Endometrial microvascular endothelial cells (primary cell): ENCODE data around the gene PRKN. TPM values are rescaled to one million over a fixed set of nuclear protein-coding genes. Genes with fewer than 3 reads are reported as not detected.

Experiments used
- in situ Hi-C: cut with HindIII; loops from 2 replicates; pipeline ENCODE4 v1.10.0; 2017; ENCODE audit warnings: low sequenced_read_pairs, low pct_unique_long_range_greater_than_20kb; ENCODE audit errors: inconsistent ontology term
- total RNA-seq: library from RNA; depleted of rRNA; stranded (reverse); fragments of >200 nt; gene quantifications from one replicate; pipeline ENCODE4 v1.2.3, GENCODE V29; 2015; ENCODE audit errors: inconsistent ontology term

PRKN gene
- total RNA-seq, 1 donor from 2014 or later = not detected

DNA sequence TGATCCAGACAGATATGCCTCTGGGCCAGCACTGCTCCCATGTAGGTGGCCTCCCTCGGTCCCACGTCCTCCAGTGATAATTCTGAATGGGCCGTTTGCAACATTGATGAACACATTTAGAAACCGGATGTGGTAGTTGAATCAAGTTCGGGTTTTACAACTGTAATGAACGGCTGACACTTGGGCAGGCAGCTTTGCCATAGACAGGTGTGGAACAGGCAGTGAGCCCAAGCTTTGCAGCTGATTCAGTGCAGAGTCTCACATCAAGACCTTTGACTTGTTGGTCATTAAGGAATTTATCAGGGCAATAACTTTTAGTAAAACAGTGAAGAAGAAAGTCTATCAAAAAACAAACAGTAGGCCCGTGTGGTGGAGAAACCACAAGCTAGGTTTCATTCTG is 987.1 kb downstream of the PRKN start:
- in situ Hi-C loops = no loop called here

DNA sequence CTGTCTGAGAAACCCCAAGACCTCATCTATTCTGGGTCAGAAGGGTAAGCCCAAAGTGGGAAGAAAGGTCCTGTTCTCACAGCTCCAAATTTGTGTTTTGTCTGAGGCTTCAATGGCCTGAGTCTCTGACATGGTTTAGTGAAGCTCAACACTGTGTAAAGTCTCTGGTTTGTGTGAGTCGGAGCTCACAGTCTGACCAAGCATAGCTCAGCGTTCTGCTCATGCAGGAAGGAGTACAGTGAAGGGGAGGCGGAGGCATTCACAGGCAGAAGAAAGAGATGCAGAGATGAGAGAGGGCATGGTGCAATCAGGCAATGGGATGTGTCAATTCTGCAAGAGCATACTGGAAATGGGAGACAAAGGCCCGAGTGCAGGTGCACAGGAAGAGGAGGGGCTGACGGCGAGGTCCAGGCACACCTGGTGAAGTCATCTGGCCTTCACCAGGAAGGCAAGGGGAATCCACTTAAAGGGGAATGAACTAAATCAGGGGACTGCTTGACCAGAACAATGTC is 990.7 kb downstream of the PRKN start:
- in situ Hi-C loops = no loop called here

DNA sequence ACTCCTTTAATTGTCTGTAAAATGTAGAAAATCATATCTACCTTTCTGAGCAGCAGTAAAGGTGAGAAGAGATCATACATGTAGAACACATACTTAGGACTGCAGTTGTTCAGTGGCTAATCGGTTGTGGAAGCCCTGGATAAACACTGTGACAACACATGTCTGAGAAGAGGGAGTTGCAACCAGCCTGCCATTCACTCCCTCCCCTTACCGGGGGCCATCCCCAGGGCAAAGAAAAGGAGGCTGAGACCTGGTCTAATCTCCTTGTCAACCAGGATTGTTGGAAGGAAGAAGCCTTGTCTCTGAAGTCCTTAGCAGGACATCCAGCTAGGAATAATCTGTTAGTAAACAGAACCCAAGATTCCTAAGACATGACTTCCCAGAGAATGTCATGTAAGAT is 991.2 kb downstream of the PRKN start:
- in situ Hi-C loops = no loop called here

DNA sequence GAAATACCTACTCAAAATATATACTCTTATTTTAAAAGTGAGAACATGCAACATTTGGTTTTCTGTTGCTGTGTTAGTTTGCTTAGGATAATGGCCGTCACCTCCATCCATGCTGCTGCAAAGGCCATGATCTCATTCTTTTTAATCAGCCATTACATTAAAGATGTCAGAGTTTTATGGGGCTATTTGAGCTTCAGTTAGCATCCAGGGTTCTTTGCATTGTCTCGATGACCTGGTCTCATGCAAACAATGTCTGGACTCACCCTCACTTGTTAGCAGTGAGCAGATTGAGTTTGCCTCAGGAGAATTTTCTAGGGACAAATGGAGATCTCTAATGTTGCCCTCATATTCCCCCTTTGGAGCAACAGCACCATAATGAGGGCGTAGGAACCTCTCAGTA is 995.0 kb downstream of the PRKN start:
- in situ Hi-C loops = no loop called here

DNA sequence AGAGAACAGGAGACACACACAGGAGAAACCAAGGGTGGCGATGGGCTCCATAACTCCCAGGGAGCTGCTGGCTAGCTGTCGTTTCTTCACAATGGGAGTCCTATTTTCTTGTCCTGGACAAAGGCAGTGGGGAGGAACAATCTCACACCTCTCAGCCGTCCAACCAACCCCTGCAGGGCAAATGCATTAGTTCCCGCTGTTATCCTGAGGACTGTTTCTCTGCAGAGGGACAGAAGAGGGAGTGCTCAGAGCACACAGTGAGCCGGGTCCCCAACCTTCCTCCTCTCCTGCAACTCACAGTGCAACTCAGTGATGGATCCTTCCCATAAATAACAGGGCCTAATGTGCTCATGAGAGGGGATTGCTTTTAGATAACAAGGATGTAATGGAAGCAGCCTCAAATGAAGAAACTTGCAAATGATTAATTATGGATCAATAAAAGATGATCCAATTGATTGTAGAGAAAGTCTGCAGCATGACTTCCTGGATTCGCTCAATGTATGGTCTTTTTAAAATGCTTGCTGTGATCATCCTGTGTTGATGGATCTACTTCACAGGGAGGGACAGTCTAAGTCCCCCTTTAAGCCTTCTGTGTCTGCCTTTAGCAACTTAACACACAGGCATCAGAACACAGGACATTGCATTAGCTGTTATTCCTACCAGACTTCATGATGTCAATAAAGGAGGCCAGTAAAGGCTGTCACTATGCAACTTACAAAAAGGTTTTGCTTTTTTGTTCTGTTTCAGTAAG is 1000.3 kb downstream of the PRKN start:
- in situ Hi-C loops = no loop called here

DNA sequence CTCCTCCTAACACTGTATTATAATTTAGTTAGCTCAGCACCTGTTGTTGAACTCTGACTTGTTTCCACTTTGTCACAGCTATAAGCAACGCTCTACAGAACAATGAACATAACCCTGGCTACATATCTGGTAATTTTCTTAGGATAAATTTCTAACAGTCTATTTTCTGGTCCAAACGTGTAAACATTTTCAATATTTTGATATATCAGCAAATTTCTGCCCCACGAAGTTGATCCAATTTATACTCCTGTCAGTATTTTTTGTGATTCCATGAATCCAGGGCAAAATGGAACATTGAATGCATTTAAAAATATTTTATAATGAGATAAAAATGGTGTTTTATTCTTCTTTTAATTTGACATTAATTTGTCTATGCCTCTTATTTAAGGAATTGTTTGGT is 1005.2 kb downstream of the PRKN start:
- in situ Hi-C loops = no loop called here

DNA sequence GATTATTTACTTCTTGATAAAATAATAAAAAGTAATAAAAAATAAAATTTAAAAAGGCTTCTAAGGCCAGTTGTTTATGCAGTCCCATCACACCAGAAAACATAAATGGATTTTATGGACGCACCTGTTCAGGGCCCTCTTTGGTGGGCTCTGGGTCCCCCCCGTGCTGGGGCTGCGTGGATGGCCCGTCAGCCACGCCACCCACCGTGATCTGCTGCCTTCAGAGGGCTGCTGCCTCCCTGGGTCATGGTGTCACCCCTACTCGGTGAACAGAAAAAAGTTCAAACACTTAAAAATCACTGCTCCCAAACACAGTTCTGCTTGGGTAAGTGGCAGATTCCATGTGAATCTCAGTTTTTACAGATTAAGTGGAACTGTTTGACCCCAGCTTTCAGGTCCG is 1006.1 kb downstream of the PRKN start:
- in situ Hi-C loops = no loop called here

DNA sequence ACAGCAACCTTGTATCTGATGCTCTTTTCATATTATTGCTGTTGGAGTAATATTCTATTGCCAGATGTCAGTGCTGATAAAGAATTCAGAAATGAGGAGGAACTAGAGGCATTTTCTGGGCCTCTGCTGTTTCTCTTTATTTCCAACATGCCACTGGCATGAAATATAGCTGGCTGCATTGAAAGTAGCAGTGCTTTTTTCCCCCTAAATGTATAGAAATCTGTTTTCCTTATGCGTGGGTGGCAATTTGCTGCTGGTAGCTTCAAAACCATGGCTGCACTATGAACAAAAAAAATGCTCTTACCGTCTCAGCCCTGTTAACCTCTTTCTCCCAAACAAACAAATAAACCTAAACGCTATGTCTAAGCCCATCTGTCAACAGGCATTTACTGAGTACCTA is 1011.4 kb downstream of the PRKN start:
- in situ Hi-C loops = no loop called here

DNA sequence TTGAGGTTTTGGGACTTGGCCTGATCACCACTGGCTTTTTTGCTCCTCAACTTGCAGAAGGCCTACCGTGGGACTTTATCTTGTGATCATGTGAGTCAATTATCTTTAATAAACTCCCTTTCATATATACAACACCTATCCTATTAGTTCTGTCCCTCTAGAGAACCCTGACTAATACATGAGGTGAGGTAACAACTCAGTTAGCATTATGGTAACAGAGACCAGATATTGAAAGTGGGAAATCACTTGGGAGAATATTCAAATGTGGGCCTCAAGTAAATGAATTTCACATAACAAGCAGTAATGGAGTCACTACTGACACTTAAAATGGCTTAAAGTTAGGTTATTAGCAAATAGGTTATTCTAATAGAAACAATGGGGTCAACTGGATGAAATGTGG is 1015.6 kb downstream of the PRKN start:
- in situ Hi-C loops = no loop called here

DNA sequence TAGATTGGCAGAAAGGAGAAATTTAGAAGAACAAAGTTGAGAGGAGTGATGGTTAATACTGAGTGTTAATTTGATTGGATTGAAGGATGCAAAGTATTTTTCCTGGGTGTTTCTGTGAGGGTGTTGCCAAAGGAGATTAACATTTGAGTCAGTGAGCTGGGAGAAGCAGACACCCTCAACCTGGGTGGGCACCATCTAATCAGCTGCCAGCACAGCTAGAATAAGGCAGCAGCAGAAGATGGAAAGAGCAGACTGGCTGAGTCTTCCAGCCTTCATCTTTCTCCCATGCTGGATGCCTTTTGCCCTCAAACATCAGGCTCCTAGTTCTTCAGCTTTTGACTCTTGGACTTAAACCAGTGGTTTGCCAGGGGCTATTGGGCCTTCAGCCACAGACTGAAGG is 1016.1 kb downstream of the PRKN start:
- in situ Hi-C loops = no loop called here

DNA sequence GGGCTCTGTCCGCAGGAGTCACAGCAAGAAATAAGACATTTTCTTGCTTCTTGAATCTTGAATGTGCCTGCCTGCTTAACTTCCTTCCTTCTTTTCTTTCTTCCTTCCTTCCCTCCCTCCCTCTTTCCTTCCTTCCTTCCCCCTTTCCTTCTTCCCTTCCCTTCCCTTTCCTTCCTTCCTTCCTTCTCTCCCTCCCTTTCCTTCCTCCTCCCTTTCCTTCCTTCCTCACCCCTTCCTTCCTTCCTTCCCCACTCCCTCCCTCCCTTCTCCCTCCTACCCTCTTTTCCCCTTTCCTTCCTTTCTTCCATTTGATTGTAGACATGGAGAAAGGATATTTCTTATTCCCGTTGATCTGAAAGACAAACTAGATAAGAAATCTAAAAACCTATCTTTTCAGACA is 1016.9 kb downstream of the PRKN start:
- in situ Hi-C loops = no loop called here

DNA sequence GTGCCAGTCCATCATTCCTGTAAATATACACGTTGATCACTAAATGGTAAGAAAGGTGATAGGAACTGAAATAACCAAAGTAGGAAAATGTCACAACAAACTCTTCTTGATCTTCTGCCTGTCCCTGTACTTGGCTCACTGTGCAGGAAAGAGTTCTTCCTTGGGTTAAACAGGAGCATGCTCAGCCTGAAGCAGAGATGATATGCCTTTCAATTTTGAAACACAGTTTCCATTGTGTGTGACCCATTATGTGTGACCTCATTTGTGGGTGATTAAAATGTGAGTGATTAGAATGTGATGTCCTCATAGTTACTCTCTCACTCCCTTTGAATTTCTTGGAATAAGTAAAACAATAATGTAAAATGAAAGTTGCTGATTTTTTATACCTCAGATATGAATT is 1026.5 kb downstream of the PRKN start:
- in situ Hi-C loops = no loop called here

DNA sequence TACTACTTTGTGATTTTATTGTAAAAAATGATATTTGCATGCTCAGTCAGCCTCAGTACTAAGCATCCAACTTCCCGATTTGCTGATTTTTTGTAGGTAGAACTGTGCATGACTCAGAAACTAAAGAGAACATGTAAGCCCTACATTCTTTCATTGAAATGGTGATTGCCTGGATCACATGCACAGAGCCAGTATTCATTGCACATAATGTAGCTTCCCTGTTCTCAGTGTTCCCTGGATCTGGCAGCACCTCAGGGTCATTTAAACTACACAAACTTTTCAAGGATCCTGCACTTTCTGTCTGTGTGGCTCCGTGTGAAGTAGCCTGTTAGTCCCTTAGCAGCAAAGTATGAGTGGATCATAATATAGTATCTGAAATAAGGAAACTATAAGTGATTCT is 1030.8 kb downstream of the PRKN start:
- in situ Hi-C loops = no loop called here

DNA sequence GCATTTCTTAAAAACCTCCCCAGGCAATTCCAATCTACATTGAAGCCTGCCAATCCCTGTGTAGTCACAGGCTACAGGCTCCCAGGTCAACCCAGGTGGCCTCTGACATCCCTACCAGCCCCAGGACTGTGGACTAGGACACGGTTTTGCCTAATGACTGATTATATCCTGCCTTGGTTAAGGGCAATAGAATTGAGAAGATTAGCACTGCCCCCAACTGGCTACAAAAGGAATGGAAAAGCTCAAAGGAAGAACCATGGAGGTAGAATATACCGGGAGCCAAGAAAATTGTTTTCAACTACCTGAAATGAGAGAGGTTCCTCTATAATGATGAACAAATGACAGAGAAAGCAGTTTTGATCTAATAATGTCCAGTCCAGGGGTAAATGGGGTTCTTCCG is 1032.6 kb downstream of the PRKN start:
- in situ Hi-C loops = no loop called here

DNA sequence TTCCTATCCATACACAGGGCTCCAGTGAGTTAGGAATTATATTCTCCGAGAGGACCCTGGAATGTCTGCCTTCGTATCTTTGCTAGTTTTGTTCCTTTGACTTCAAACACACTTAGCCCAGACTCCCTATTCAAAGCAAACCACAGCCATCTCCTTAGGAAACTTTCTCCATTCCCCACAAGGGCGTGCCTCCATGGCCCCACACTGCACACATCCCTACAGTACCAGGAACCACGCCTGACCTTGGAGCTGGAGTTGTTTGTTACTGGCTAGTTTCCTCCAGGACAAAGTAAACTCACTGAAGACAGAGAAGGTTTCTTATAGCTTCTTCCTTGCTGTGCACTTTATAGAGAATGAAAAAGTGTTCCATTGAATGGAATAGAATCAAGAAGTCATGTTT is 1040.9 kb downstream of the PRKN start:
- in situ Hi-C loops = no loop called here

DNA sequence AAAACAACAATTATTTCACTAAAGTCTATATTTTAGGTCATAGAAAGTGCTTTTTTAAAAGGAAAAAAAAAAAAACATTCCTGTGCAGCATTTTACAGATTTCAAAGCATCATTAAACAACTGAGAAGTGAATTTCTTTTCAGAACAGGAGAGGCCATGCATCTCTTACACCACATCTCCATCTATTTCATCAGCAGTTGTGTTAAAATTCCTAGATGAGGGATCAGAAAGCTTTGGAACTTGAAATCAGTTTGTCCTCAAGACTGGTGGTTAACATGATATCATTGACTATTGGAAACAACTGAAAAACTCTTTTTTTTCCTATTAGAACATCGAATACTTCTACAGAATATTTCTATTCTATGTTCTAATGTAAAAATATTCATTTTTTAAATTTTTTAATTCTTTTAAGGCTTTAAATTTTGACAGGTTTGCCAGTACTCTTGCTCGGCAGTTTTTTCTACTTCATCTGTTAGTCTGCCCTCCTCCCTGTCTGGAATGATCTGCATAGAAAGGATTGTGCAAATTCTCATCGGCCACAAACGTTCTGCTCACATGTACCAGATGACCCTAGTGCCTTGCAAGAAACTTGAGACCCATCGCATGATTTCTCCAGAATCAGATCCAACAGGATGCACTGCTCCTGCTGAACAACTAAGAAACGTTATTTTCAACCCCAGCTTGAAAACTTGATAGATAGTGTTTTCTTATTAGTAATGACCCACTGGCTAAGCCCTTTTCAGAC is 1042.7 kb downstream of the PRKN start:
- in situ Hi-C loops = no loop called here

DNA sequence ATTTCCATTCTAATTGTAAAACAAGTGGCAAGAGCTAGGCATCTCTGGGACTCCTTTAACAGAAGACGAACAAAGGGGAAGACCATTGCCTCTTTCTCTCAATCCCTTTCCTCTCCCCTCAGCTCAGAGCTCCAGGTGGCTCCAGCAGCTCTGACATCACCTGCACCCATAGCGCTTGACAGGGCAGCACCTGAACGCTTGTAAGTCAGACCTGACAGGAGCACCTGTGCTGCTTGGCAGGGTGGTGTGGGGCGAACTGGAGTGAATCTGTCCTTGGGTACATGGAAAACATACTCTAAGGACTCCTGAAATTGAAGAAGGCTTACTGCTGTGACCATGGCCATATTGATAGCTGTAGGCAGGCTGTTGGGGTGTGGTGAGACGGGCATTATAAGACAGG is 1044.2 kb downstream of the PRKN start:
- in situ Hi-C loops = no loop called here

DNA sequence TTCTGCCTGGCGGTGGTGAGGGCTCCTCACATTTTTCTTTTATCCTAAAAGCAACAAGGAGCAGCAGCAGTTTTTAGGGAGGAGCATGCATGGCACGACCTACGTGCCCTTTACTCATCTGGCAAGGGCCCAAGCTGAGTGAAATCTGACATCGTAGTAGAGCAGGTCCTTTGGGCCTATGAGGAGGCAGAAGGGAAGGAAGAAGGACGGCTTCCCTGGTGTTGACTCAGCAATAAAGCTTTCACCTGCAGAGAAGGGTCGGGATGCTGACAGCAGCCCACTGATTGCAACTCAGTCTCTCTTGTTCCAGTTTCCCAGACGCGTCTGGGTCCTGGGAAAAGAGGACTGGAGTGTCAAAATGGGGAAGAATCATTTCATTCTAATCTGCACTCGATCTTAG is 1044.6 kb downstream of the PRKN start:
- in situ Hi-C loops = no loop called here

DNA sequence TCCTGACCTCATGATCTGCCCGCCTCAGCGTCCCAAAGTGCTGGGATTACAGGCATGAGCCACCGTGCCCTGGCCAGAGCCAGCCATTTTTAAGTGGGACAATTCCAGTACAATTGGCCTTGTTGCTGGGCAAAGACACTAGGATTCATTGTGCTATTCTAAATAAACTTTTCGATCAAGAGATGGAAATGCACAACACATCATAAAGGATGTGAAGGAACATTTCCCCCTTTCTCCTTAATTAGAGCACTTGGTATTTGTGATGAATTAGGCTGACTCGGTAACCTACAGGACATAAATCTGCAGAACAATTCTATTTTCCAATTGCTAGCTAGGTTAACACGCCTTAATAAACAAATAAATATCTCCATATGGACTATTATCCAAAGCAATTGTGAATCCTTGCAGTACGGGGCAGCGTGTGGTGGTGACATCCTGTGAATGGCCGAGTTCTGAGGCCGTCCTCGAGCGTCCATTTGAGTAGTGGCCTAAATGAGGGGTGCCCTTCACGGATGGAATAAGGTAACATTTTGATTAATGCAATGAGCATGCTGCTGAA is 1047.5 kb downstream of the PRKN start:
- in situ Hi-C loops = no loop called here

DNA sequence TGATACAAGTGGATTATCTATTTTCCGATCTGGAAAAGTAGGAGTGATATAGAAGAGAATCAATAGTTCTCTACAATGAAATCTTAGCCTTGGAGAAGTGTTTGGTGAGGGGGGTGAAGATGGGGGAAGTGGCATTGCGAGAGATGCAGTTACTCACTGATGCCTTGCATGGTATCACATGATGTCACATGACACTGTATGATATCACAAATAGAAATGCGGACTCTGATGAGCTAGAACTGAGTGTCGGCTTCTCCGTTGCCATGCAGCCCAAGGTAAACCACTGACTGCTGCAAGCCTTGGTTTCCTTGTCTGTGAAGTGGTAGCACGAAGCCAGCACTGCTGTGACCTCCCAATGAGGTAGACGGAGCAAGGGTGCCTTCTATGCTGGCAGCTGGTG is 1050.4 kb downstream of the PRKN start:
- in situ Hi-C loops = no loop called here
